ENCODE measurements around the gene SLC6A9. TPM values are rescaled to one million over a fixed set of nuclear protein-coding genes. Genes with fewer than 3 reads are reported as not detected.

Gene SLC6A9
- total RNA-seq, 3 donors from 2014 or later, result 21.1 to 52.5 (median 38.1) TPM

DNA sequence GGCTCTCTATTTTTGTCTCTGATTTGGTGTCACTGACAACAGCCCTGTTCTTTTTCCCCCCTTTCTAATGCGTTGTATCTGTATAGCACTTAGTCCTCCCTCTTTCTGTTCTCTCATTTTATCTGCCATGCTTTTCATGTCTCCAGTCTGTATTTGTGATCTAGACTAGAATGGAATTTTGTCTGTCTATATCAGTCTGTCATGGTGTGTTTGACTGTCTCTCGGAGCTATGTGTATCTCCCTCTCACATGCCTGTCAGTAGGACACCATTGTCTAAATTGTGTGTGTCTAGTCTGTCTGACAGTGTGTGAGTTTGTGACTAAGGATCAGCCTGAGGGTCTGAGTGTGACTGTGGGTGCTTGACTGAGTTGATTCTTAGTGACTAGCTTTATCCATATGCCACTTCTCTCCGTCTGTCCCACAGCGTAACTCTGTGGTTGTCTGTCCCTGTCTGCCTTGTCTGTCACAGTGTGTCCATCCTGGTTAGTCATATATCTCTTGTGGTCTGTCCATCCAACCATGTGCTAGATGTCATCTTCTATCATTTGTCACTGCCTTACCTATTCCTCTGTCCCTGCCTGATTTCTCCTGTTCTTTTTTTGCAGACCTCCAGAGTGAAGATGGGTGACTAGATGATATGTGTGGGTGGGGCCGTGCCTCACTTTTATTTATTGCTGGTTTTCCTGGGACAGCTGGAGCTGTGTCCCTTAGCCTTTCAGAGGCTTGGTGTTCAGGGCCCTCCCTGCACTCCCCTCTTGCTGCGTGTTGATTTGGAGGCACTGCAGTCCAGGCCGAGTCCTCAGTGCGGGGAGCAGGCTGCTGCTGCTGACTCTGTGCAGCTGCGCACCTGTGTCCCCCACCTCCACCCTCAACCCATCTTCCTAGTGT is 53.6 kb downstream of the SLC6A9 start:
- no peak for ATAC-seq
- no peak for DNase-seq
- no peak for TF ChIP-seq CTCF (IDR thresholded peaks at IDR 0.05)

DNA sequence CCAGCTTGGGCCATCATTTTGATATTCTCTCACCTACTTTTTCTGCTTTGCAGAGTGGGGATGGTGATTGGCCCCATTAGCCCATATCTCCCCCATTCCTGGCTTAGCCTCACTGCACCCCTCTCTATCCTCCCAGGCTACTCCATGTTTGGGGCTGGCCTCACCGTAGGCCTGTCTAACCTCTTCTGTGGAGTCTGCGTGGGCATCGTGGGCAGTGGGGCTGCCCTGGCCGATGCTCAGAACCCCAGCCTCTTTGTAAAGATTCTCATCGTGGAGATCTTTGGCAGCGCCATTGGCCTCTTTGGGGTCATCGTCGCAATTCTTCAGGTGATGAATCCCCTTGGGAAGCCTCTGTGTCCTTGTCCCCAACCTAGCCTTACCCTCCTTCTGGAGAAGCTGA is 54.4 kb downstream of the SLC6A9 start:
- H3K4me1 ChIP-seq (ENCODE audit: low read depth), result peaks cover 56% of the 10 kb centered on the region
- no peaks in the 10 kb centered on the region for H3K9me3 ChIP-seq
- TF ChIP-seq CTCF (IDR thresholded peaks at IDR 0.05), result no peak
- intact Hi-C loops (cut with DNase I, micrococcal nuclease), result no loop called here
- ATAC-seq, result no peak
- no peaks in the 10 kb centered on the region for H3K36me3 ChIP-seq (ENCODE audit: low read depth)
- DNase-seq, result no peak
- H3K4me3 ChIP-seq, result no peak overlapping the region

More for the DNA sequence above, 53.6 kb downstream of the SLC6A9 start:
- intact Hi-C loops (cut with DNase I, micrococcal nuclease), result no loop called here
- H3K4me3 ChIP-seq, result no peak overlapping the region
- peaks cover 56% of the 10 kb centered on the region for H3K4me1 ChIP-seq (ENCODE audit: low read depth)
- no peaks in the 10 kb centered on the region for H3K9me3 ChIP-seq
- H3K36me3 ChIP-seq (ENCODE audit: low read depth), result no peaks in the 10 kb centered on the region

DNA sequence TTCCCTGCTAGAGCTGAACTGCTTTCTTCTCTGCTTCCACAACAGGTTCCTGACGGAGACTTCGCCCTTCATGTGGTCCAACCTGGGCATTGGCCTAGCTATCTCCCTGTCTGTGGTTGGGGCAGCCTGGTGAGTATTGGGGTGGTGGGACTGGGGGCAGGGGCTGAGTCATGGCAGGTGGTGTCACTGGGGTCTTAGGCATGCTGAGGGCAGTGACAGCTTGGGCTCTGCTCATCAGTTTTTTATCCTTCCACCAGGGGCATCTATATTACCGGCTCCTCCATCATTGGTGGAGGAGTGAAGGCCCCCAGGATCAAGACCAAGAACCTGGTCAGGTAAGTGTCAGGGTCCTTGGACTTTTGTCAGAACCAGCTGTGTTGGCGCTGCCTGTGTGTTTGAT is 55.2 kb downstream of the SLC6A9 start:
- H3K9me3 ChIP-seq, result no peaks in the 10 kb centered on the region
- no peak for TF ChIP-seq CTCF (IDR thresholded peaks at IDR 0.05)
- no peak overlapping the region for H3K4me3 ChIP-seq
- no peaks in the 10 kb centered on the region for H3K36me3 ChIP-seq (ENCODE audit: low read depth)
- H3K4me1 ChIP-seq (ENCODE audit: low read depth), result peaks cover 52% of the 10 kb centered on the region
- DNase-seq (no peak), ATAC-seq (no peak)
- intact Hi-C loops (cut with DNase I, micrococcal nuclease), result no loop called here

- intact Hi-C loops (cut with DNase I, micrococcal nuclease), result no loop called here
- no peak for TF ChIP-seq CTCF (IDR thresholded peaks at IDR 0.05)
- ATAC-seq (peak; percentile 46), DNase-seq (peak; percentile 78 to 86 (median 80))
- Histone ChIP-seq H3K36me3 (ENCODE audit: low read depth) (no peaks in the 10 kb centered on the region), H3K4me1 (ENCODE audit: low read depth) (peaks cover 52% of the 10 kb centered on the region), H3K4me3 (peak overlapping the region; percentile 93), H3K9me3 (no peaks in the 10 kb centered on the region)
Measured at GRCh38 chr1:43975249-43975961, 55.9 kb downstream of the SLC6A9 start.

DNA sequence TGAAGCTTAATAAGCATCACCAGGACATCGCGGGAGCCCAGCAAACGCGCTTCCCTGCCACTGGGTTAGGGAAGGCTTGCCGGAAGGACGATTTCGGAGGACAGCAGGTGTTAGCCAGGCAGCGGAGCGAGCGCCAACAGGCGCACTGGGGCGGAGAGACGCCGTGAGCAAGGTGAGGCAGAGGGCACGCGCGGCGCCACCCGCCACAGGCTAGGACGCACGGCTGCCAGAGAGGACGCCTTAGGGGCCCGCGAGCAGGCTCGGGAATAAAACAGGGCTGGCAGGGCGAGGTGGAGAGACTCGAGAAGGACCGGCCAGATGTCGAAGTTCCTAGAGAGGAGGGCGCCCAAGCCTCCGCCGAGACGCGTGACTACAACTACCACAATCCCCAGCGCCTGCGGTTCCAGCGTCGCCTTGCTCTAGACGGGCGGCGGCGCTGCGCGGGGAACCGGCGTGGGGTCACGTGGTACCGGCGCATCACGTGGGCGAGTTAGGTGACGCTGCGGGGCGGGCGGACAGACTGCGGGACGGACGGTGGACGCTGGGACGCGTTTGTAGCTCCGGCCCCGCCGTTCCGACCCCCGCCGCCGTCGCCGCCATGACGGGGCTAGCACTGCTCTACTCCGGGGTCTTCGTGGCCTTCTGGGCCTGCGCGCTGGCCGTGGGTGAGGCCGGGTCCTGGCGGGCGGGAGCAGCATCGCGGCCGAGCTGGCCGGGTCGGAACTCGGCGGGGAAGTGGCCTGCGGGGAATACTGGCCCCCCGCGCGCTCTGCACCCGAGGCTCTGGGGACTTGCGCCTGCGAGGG is 56.6 kb downstream of the SLC6A9 start, which contains the start of gene ATP6V0B:
Gene ATP6V0B, plus strand, starts transcription at position 518 of the 806 bp plus-strand sequence. Its CDS starts 81 bp downstream, at position 599.
- intact Hi-C loops (cut with DNase I, micrococcal nuclease), result no loop called here
- TF ChIP-seq CTCF (IDR thresholded peaks at IDR 0.05), result no peak
- peaks cover 46% of the 10 kb centered on the region for H3K4me1 ChIP-seq (ENCODE audit: low read depth)
- DNase-seq (peak; percentile 98), ATAC-seq (peak; percentile 86)
- no peaks in the 10 kb centered on the region for H3K36me3 ChIP-seq (ENCODE audit: low read depth)
- H3K4me3 ChIP-seq, result peak within 1 kb of the TSS; percentile 93
- H3K9me3 ChIP-seq, result no peaks in the 10 kb centered on the region
